Panc1 (cell line): ENCODE results near the gene SFTPA1.

Experiments
- CTCF ChIP-seq: fragments of 450-650 bp; IDR thresholded peaks from 2 replicates; pipeline ENCODE4 v1.5.1; 2017; ENCODE audit warnings: mild to moderate bottlenecking
- POLR2AphosphoS5 ChIP-seq: IDR thresholded peaks from 2 replicates; pipeline ENCODE4 v1.6.1; 2012; ENCODE audit warnings: mild to moderate bottlenecking, low read depth, low read length, moderate library complexity
- REST ChIP-seq, 2 experiments: IDR thresholded peaks; 2 replicates each; pipeline ENCODE4 v1.6.1; 2011 to 2012; ENCODE audit warnings: low read depth in 2 of 2, control low read depth in 1 of 2, low read length in 1 of 2, mild to moderate bottlenecking in 1 of 2, moderate library complexity in 1 of 2; ENCODE audit not compliant: insufficient read depth in 1 of 2
- SIN3A ChIP-seq: IDR thresholded peaks from 2 replicates; pipeline ENCODE4 v1.6.1; 2012; ENCODE audit warnings: low read depth, mild to moderate bottlenecking, low read length, moderate library complexity, borderline replicate concordance; ENCODE audit not compliant: insufficient read depth
- TCF7L2 ChIP-seq: IDR thresholded peaks from 2 replicates; pipeline ENCODE4 v1.6.1; 2011; ENCODE audit warnings: mild to moderate bottlenecking, low read depth, low read length, inconsistent platforms

GRCh38 chr10:79585870-79586527 lies 24.7 kb upstream of the SFTPA1 start:
- TF ChIP-seq CTCF, result no peak
- TF ChIP-seq POLR2AphosphoS5, result no peak
- TF ChIP-seq REST (IDR thresholded peaks at IDR 0.05; ENCODE audit: insufficient read depth in 1 of 2, low read depth in 2 of 2, low read length in 1 of 2), result no peak
- no peak for TF ChIP-seq TCF7L2
- TF ChIP-seq SIN3A, result no peak
